Medulla oblongata (tissue), 1 donor: ENCODE measurements around the gene COX8A.
"Not testable (repeated sequence)": the region's sequence is repeated elsewhere in the genome, so short reads cannot be mapped to it uniquely, and the experiment has no call there.

ENCODE experiments used
- DNase-seq: peaks from one replicate; pipeline ENCODE4 v3.0.0-alpha.2; 2015; ENCODE audit errors: extremely low spot score

COX8A gene

DNA sequence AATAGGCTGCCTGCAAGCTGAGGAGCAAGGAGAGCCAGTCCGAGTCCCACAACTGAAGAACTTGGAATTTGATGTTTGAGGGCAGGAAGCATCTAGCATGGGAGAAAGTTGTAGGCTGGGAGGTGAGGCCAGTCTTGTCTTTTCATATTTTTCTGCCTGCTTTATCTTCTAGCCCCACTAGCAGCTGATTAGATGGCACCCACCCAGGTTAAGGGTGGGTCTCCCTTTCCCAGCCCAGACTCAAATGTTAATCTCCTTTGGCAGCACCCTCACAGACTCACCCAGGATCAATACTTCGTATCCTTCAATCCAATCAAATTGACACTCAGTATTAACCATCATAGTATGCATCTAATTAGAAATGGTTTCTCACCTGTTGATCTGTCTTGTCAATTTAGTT is 5.0 kb upstream of the COX8A start:
- no peak for DNase-seq

DNA sequence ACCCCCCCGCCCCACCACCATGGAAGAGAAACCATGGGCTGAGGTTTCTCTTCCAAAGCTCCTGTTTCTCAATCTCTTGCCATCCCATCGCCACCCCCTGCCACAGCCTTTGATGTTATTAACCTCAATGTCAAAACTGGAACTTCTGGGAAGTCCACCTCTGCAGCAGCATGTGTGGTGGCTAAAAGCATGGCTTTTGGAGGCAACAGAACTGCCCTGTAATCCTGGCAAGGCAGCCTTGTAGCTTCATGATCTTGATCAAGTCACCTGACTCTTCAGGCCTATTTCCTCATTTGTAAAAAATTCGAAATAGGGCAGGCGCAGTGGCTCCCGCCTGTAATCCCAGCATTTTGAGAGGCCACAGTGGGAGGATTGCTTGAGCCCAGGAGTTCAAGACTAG is 3.5 kb upstream of the COX8A start:
- DNase-seq: no peak

DNA sequence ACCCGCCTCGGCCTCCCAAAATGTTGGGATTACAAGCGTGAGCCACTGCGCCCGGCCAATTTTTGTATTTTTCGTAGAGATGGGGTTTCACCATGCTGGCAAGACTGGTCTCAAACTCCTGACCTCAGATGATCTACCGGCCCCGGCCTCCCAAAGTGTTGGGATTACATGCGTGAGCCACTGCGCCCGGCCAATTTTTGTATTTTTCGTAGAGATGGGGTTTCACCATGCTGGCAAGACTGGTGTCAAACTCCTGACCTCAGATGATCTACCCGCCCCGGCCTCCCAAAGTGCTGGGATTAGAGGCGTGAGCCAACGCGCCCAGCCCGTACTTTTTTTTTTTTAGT is 535 bp upstream of the COX8A start:
- DNase-seq: not testable (repeated sequence)

DNA sequence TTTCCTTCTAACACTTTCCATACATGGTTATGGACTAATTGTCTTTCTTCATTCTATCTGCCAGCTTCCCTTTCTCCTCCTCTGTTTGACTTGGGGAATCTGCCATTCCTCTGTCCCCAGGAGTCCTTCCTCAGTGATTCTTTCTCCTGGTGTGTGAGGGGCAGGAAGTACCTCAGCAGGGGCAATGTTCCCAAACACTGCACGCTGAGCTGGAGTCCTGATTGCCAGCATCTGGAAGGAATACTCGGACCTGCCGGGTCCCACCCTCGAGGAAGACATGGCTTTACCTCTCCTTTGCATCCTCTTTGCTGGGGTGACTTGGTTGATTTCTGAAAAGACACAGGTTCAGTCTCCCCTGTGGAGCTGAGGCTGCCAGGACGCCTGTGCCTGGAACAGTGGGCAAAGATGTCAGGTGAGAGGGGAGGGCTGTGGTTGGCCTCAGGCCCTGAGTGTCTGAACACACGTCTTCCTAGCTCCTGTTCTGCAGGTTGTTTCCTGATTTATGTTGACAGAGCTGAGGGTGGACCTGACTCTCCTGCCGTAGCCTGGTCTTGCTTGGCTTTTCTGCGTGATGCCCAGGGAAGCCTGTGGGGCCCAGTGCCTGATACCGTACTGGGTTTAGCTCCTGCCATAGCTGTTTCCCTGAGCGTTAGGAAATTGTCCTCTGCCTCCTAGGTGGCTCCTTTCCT is 4.3 kb downstream of the COX8A start:
- no peak for DNase-seq

DNA sequence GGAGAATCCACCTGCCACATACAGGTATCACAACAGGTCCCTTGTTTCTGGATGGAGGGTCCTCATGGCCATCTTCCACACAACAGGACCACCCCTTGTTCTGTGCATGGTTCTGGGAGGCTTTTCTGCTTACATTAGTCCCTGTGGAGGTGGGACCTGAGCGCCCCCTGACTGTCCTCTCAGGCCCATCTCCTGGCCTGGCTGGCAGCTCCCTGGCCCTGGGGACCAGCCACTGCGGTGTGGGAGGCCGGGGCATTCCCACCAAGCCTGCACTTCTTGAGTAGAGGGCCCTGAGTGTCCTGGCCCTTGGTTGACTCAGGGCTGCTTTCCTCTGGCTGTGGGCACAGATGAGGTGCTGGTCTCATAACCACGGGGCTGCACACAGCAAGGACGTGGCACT is 5.0 kb downstream of the COX8A start:
- DNase-seq: no peak

DNA sequence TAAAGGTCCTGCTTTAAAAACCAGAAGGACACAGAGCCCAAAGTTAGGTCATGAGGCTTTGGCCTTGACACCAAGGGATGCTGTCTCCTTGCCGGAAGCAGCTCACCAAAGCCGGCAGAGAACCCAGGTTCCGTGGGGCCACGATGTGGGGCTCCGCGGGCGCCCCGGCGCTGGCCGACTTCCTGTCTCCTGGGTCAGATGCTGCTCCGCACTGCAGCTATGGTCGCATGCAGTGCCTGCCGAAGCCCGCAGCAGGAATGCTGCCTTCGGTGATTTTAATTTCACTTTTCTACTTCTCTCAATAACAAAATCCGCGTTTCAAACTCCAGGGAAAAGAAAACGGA is 11.4 kb downstream of the COX8A start:
- DNase-seq: no peak

DNA sequence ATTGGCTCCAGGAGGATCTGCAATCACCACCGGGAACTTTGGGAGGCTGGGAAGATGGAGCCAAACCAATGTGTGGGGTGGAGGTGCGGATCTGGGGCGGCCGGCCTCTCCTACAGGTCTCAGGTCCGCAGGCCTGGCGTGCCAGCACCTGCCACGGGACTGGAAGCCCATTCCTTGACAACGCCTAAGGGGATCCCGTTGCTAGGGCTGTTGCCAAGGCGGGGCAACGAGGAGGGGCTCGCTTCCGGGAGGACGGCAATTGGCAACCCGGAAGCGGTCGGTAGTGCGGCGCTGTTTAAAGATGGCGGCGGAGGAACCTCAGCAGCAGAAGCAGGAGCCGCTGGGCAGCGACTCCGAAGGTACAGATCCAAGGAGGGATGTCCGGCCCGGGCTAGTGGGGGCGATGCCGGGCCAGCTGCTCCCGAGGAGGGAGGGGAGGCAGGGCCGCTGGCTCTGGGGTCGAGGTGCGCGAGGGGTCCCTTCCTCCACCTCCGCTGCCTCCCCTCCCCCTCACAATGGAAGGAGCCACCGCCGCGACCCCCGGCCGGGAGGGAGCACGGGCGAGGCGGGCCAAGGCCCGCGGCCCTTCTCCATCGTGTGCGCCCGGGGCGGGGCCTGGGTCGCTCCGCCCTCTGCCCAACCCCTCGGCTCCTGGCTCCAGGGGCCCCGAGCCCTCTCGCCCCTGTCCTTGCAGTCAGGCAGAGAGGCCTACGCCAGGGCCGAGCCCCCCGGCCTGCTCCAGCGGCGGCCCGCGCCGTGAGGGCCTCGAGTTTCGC is 11.9 kb downstream of the COX8A start, which contains the start of gene OTUB1:
TSS of gene OTUB1 (plus strand) at position 283 of the 776 bp plus-strand sequence. CDS start at position 302, 19 bp downstream.
- peak; percentile 89 for DNase-seq

DNA sequence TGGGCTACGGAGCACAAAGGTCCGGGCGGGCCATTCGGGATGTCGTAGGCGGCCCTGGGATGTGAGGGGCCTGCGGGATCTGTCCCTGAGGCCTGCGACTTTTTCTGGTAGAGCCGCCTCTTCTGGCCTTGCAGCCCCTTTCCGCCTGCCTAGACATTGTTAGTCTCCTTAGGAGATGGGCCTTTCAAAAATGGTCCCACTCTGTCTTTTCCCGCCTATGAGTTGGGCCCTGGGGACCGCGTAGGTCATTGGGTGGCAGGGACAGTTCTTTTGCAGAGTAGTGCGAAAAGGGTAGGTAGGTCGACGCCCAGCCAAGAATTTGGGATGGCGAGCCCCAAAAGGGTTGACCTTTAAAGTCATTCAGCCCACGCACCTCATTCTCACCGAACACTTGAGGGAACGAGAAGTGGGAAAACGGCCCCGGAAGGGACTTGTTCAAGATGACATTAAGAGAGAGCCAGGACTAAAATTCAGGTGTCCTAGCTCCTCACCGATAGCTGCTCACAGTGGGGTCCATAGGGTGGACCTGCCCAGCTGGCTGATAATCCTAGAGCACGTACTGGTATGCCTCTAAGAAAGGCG is 12.6 kb downstream of the COX8A start:
- DNase-seq: no peak

DNA sequence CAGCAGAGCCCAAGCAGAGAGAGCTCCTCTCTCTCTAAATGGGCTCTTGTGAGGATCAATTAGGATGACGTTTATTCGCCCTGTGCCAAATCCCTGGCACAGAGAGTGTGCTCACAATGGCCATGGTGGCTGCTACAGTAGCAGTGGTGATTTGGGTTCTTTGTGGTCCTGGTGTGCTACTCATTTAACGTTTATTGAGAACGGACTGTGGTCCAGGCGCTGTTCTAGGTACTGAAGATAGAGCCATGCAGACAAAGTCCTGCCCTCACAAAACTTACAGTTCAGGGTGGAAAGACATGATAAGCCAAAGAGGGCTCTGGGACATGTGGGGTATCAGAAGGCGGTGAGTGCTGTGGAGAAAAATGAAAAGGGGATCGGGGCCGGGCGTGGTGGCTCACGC is 17.1 kb downstream of the COX8A start:
- DNase-seq: no peak

DNA sequence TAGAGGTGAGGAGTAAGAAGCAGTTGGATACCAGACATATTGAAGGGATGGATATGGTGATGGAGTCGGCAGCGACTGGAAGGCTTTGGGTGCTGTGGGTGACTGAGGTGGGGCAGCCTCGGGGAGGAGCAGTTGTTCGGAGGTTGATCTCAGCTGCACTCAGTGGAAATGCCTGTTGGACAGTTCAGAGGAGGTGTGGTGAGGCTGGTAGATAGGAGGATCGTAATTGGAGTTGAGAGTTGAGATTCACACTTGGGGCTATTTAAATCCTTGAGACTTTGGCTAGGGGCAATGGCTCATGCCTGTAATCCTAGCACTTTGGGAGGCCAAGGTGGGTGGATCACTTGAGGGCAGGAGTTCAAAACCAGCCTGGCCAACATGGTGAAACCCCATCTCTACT is 18.7 kb downstream of the COX8A start:
- DNase-seq: no peak

DNA sequence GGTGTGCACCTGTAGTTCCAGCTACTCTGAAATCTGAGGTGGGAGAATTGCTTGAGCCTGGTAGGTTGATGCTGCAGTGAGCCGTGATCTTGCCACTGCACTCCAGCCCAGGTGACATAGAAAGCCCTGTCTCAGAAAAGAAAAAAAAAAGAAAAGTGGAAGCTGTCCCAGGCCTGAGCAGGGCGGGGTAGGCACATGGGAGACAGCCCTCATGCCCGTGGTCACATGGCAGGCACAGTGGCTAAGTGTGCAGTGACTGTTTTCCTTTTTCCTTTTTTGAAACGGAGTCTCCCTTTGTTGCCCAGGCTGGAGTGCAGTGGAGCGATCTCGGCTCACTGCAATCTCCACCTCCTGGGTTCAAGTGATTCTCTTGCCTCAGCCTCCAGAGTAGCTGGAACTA is 19.6 kb downstream of the COX8A start:
- no peak for DNase-seq

DNA sequence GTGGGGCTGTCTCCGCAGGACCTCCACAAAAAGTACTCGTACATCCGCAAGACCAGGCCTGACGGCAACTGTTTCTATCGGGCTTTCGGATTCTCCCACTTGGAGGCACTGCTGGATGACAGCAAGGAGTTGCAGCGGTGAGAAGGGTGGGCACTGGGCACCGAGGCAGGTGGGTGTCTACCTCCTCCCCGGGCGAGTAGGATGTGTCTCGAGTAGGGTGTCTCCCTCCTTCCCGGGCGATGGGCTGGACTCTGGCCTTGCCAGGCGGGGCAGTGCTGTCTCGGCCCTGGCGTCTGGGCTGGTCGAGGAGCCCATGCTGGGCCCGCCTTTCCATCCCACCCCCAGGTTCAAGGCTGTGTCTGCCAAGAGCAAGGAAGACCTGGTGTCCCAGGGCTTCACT is 22.1 kb downstream of the COX8A start:
- no peak for DNase-seq

DNA sequence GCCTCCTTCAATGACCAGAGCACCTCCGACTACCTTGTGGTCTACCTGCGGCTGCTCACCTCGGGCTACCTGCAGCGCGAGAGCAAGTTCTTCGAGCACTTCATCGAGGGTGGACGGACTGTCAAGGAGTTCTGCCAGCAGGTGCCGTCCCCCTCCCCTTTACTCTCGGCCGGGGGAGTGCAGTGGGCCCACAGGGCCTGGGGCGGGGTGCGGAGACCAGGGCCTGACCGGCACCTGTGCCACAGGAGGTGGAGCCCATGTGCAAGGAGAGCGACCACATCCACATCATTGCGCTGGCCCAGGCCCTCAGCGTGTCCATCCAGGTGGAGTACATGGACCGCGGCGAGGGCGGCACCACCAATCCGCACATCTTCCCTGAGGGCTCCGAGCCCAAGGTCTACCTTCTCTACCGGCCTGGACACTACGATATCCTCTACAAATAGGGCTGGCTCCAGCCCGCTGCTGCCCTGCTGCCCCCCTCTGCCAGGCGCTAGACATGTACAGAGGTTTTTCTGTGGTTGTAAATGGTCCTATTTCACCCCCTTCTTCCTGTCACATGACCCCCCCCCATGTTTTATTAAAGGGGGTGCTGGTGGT is 22.8 kb downstream of the COX8A start:
- DNase-seq: no peak

DNA sequence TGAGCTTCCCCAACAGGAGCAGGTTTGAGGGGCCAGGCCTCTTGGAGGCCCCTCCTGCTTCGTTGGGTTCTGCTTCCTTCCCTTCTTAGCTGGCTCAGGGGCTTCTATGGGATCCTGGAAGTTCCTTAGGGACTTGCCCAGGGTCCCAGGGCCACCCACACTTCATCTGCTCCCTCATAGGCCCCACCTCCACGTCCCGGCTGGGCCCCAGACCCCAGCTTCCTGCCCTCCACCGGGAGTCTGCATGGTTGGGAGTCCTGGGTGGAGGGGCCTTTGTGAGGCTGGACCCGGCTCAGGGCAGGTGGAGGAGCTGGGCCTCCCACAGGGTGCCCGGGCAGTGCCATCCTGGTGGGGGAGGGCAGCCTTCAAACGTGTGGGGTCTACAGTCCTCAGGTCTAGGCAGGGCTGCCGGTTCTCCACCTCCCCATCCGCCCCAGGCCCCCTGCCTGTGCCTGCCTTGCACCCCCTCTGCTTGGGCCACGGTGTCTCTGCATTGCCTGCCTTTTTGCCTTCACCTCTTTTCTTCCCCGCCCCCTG is 23.4 kb downstream of the COX8A start:
- no peak for DNase-seq

DNA sequence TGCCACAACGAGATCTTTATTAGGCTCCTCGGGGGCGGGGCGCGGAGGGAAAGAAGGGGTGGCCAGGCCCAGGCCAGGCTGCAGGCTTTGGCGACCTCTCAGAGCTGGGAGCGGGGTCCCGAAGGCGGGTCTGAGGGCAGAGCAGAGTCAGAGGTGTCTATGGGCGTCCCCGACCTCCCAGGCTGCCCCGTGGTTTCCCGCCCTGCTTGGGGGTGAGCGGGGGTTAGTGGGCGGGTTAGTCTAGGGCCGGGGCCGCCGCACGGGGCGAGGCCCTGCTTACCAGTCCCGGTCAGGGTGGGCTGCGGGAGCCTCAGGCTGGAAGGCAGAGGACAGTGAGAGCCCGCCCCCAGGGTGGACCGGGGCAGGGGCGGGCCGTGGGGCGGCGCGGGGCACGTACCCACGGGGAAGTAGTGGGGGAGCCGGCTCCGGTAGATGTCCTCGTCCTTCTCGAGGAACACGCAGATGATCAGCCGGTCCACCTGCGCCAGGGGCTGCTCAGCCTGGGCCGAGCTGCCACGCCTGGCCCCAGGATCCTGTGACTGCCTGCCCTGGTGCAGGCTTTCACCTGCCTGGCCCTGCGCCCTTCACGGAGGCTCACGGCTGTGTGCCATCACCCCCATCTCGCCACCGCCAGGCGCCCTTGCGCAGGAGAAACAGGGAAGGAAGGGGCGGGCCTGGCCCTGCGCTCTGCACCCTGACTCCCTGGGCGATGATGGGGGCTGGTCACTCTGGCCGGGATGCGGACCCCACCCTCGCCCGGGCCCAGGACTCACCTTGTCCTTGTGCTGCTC is 24.3 kb downstream of the COX8A start:
- no peak for DNase-seq

DNA sequence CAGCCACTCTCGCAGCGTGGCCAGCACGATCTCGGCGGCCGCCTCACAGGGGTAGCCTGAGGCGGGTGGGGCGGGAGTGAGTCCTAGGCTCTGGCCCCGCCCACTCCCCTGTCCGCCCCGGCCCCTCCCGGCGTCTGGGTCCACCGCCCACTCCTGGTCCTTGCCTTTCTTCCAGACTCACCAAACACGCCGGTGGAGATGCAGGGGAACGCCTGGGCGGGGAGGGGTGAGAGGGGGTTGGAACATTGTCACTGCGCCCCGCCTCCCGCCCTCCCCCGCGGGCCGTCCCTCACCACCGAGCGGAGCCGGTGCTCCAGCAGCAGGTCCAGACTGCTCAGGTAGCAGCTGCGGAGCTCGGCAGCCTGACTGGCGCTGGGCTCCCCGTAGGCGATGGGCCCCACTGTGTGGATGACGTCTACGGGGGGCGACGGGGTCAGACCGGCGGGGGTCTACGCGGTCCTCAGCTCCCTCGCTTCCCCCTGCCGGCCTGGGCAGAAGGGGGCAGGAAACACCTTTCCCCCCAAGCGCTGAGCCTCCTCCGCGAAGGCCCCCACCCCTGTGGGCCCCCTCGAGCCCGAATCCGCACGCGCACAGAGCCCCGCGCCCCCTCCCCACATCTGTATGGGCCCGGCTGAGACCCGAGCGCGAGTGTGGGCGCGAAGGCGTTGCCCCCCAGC is 25.1 kb downstream of the COX8A start:
- DNase-seq: no peak

DNA sequence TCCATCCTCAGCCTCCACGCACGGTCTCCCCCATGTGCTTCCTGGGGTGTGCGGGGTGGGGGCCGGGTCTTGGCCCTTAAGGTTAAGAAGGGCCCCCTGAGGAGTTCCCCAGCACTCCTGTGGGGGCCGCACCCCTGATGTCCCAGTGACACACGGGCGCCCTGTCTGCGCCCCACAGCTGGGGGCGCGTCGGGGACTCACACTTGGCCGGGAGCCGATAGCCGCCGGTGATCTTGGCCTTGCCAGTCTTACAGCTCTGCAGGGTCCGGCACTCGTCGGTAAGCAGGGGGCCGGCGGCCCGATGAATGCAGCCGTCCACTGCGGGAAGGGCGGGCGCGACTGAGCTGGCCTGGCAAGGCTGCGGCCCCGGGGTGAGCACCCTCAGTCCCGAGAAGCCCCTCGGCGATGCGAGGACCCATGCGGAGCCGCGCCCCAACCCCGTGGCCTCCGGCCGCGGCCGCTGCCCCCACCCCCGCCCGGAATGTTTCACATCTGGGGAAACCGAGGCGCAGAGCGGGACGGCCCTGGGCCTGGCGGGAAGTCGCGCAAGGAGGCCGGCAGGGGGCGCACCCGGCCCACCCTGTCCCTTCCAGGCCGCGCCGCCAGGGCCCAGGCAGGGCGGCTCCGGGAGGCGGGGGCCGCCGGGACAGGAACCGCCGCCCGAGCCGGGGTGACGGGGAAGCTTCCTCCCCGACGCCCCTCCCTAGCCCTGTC is 25.8 kb downstream of the COX8A start:
- peak; percentile 84 for DNase-seq

DNA sequence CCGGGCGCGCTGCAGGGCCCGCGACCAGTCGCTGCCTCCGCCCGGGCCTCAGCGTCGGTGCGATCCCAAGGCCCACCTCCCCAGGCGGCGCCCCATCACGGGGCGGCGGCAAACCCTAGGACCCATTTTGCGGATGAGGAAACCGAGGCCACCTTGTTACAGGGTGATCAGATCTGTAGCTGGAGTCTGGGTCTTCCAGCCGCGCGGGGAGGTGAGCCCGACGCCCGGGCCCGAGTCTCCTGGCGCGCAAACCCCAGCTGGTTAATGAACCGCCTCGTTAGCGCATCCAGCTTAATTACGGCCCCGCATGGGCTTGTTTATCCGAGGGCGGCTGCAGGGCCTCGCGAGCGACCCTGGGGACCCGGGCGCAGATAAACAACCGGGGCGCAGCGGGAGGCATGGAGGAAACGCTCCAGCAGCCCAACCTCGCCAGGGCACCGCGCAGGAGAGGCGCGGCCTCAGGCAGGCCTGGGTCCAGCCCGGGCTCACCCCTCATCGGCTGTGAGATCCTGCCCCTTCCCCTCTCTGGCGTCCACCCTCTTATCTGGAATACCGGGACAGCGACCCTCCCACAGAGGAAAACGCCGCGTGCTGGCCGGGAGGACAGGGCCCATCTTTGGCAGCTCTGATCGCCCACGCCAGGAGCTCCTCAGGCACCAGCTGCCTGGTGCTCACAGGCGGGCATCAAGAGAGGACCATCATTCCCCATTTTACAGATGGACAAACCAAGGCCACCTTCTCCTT is 26.5 kb downstream of the COX8A start:
- DNase-seq: no peak

DNA sequence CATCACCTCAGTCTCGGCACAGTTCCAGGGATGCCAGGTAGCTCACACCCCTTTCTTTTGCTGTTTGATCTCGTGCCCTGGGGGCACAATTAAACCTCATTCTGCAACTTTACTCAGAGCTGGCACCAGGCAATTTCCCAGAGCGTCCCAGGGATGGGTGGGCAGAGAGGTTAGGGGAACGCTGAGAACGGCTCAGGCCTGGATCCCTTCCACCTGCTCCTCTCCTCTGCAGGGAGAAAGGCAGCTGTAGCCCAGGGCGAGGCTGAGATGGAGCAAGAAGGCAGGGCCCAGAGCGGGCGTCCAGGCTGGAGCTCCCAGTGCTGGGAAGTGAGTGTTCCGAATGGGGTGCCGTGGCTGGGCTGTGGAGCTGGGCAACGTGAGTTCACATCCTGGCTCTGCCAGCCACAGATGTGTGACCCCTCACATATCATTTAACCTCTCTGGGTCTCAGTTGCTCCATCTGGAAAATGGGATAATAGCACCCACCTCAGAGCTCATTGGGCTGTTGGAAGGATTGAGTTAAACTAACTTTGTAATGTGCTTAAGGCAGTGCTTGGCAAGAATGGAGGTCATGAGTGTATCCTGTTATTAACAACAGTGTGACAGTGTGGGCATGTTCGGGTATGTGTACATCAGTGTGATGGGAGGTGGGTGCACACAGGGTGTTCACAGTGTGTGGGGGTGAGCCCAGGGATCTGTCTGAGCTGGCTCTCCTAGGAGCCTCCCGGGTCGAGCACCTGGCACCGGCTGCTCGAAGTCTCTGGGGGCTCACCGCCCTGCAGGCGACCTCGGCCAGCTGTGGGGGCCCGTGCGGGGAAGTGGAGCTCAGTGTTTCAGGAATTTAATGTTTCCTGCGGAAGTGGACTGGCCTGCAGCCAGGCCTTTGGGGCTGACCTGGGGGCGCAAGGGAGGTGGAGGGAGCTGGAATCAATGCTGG is 27.3 kb downstream of the COX8A start:
- no peak for DNase-seq
